ENCODE measurements around the gene PRRC2A. TPM values are rescaled to one million over a fixed set of nuclear protein-coding genes. Genes with fewer than 3 reads are reported as not detected.

PRRC2A gene
- total RNA-seq, 2 donors from 2014 or later: 260 to 285 TPM

- ATAC-seq (replicated peaks in 1 of 2) (no peak), DNase-seq (no peak)
- H3K27ac Mint-ChIP-seq: peak overlapping the region; percentile 6
- no peak overlapping the region for H3K4me3 Mint-ChIP-seq
- H3K4me1 Mint-ChIP-seq (ENCODE audit: low read depth): peaks cover 18% of the 10 kb centered on the region
- H3K36me3 Mint-ChIP-seq (ENCODE audit: insufficient read depth in 2 of 2): peaks cover 0 to 10% of the 10 kb centered on the region in 2 donors
- no peaks in the 10 kb centered on the region for H3K27me3 Mint-ChIP-seq (ENCODE audit: low read depth)
- H3K9me3 Mint-ChIP-seq: no peaks in the 10 kb centered on the region
Observed at GRCh38 chr6:31686483-31686882, 66.0 kb downstream of the PRRC2A start.

DNA sequence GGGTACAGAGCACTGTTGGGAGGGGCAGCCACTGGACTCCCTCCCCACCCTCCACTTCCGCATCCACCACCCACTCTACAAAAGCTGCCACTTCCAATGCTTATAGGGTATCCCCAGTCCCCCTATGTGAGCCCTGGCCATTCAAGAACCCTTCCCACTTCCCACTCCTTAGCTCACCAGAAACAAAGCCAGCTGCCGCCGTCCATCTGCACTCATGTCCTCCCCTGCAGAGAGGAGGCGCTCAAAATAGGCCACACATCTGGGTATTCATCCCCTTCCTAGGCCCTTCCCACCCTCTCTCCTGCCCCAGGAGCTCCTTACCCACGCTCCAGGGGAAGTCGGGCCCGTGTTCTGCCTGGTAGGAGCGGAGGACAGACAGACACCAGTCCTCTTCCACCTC is 66.8 kb downstream of the PRRC2A start:
- no peak for ATAC-seq (replicated peaks in 1 of 2)
- no peak overlapping the region for H3K4me3 Mint-ChIP-seq

More for the DNA sequence above, 66.8 kb downstream of the PRRC2A start:
- Mint-ChIP-seq H3K4me1 (ENCODE audit: low read depth) (peaks cover 10% of the 10 kb centered on the region), H3K27ac (no peak overlapping the region), H3K27me3 (ENCODE audit: low read depth) (no peaks in the 10 kb centered on the region), H3K9me3 (no peaks in the 10 kb centered on the region), H3K36me3 (ENCODE audit: insufficient read depth in 2 of 2) (peaks cover 0 to 10% of the 10 kb centered on the region in 2 donors)
- no peak for DNase-seq

Other genes starting within 250 kb of the PRRC2A start
- 1 to 10 TPM; 4.6 to 9.5 TPM for gene MICA, start 217.1 kb upstream of the PRRC2A start, total RNA-seq
- 10 to 100 TPM; 18.7 to 22.3 TPM for gene MICB, start 122.6 kb upstream of the PRRC2A start, total RNA-seq
- gene MCCD1, start 91.8 kb upstream of the PRRC2A start, total RNA-seq: not detected
- gene DDX39B, start 78.7 kb upstream of the PRRC2A start, total RNA-seq: 100 to 1,000 TPM; 567 to 644 TPM
- 1 to 10 TPM; 4.1 to 5.6 TPM for gene ATP6V1G2, start 74.1 kb upstream of the PRRC2A start, total RNA-seq
- gene NFKBIL1, start 73.1 kb upstream of the PRRC2A start, total RNA-seq: 10 to 100 TPM; 28.0 to 36.6 TPM
- 100 to 1,000 TPM in 1 of 2 donors, 10 to 100 TPM in 1; 77.2 to 110 TPM for gene LTA, start 48.4 kb upstream of the PRRC2A start, total RNA-seq
- 10 to 100 TPM; 30.7 to 57.8 TPM for gene TNF, start 45.1 kb upstream of the PRRC2A start, total RNA-seq
- gene LTB, start 38.3 kb upstream of the PRRC2A start, total RNA-seq: 10 to 100 TPM; 43.4 to 61.8 TPM
- 10 to 100 TPM; 24.6 to 27.0 TPM for gene LST1, start 34.4 kb upstream of the PRRC2A start, total RNA-seq
- 10 to 100 TPM; 15.0 to 24.7 TPM for gene NCR3, start 27.7 kb upstream of the PRRC2A start, total RNA-seq
- gene AIF1, start 5.5 kb upstream of the PRRC2A start, total RNA-seq: 10 to 100 TPM; 68.7 to 98.1 TPM
- gene BAG6, start 31.9 kb downstream of the PRRC2A start, total RNA-seq: 100 to 1,000 TPM; 265 to 272 TPM
- 1 to 10 TPM; 5.0 to 6.0 TPM for gene APOM, start 35.2 kb downstream of the PRRC2A start, total RNA-seq
- 10 to 100 TPM; 21.1 to 22.5 TPM for gene C6orf47, start 40.1 kb downstream of the PRRC2A start, total RNA-seq
- gene GPANK1, start 44.3 kb downstream of the PRRC2A start, total RNA-seq: 10 to 100 TPM; 30.3 to 37.7 TPM
- gene CSNK2B, start 45.4 kb downstream of the PRRC2A start, total RNA-seq: 100 to 1,000 TPM; 208 to 209 TPM
- 10 to 100 TPM; 21.3 to 26.9 TPM for gene LY6G5B, start 49.3 kb downstream of the PRRC2A start, total RNA-seq
- gene LY6G5C, start 60.4 kb downstream of the PRRC2A start, total RNA-seq: 1 to 10 TPM; 2.3 to 6.9 TPM
- 10 to 100 TPM; 48.9 TPM for gene ABHD16A, start 82.6 kb downstream of the PRRC2A start, total RNA-seq
- not detected for gene LY6G6F, start 86.2 kb downstream of the PRRC2A start, total RNA-seq
- gene LY6G6D, start 94.6 kb downstream of the PRRC2A start, total RNA-seq: not detected
- gene LY6G6C, start 101.0 kb downstream of the PRRC2A start, total RNA-seq: under 1 TPM; 0.25 to 0.67 TPM
- gene MPIG6B, start 102.7 kb downstream of the PRRC2A start, total RNA-seq: under 1 TPM in 1 of 2 donors, not detected in 1; 0.10 TPM
- gene DDAH2, start 108.6 kb downstream of the PRRC2A start, total RNA-seq: 10 to 100 TPM; 19.0 to 19.6 TPM
- 100 to 1,000 TPM; 253 to 318 TPM for gene CLIC1, start 115.8 kb downstream of the PRRC2A start, total RNA-seq
- gene MSH5, start 119.3 kb downstream of the PRRC2A start, total RNA-seq: 10 to 100 TPM; 84.9 to 98.4 TPM
- gene SAPCD1, start 141.9 kb downstream of the PRRC2A start, total RNA-seq: 10 to 100 TPM; 15.7 to 18.0 TPM
- 1 to 10 TPM; 3.3 to 3.4 TPM for gene VWA7, start 156.6 kb downstream of the PRRC2A start, total RNA-seq
- 100 to 1,000 TPM in 1 of 2 donors, 10 to 100 TPM in 1; 91.3 to 101 TPM for gene VARS1, start 175.0 kb downstream of the PRRC2A start, total RNA-seq
- 100 to 1,000 TPM; 122 to 123 TPM for gene LSM2, start 186.3 kb downstream of the PRRC2A start, total RNA-seq
- gene HSPA1L, start 194.6 kb downstream of the PRRC2A start, total RNA-seq: 1 to 10 TPM; 2.9 to 3.1 TPM
- 10 to 100 TPM; 16.5 to 37.6 TPM for gene HSPA1A, start 194.8 kb downstream of the PRRC2A start, total RNA-seq
- 10 to 100 TPM; 31.6 to 44.9 TPM for gene HSPA1B, start 207.0 kb downstream of the PRRC2A start, total RNA-seq
- gene NEU1, start 242.1 kb downstream of the PRRC2A start, total RNA-seq: 10 to 100 TPM; 24.0 to 27.1 TPM